PC-9 (cell line): ENCODE data around the gene CBLB.

Experiments used
- CTCF ChIP-seq: fragments of 200-600 bp; sonication (generic); conservative IDR thresholded peaks from 2 replicates; pipeline ENCODE4 v1.6.1; 2017; ENCODE audit warnings: mixed run types, antibody characterized with exemption, mild to moderate bottlenecking, moderate library complexity
- EZH2 ChIP-seq: fragments of 200-600 bp; sonication (generic); IDR thresholded peaks from 2 replicates; pipeline ENCODE4 v1.8.0; 2017; ENCODE audit warnings: antibody characterized with exemption, low read depth

GRCh38 chr3:105622169-105622568 is 246.6 kb downstream of the CBLB start:
- TF ChIP-seq CTCF (no peak), EZH2 (no peak)
